NT2/D1 (cell line): ENCODE measurements around the gene TLX3.

Source experiments
- SUZ12 ChIP-seq: IDR thresholded peaks from 2 replicates; pipeline ENCODE4 v1.6.1; 2011; ENCODE audit not compliant: insufficient read length, insufficient read depth; ENCODE audit errors: extremely low read depth
- YY1 ChIP-seq: IDR thresholded peaks from 2 replicates; pipeline ENCODE4 v1.6.1; 2011; ENCODE audit not compliant: insufficient read length, insufficient read depth

DNA sequence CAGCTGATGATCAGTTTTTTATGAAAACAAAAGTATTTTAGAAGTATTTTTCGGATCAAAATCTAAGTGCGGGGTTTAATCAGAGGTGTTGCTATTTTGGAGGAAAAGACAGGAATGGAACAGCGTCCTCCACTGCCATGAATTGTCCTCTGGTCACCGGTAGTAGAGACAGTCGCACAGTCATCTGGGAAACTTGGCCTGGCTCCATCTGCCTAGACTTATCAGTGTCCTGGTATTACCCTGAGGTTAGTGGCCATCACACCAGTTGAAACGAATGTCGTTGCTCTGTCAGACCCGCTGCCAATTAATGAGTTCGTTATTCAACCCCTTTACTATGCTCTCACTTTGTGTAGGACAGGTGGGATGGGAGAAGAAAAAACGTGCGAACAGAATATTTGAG, 8.2 kb downstream of the TLX3 start:
- TF ChIP-seq YY1 (no peak), SUZ12 (no peak)
